Endothelial cell (in vitro differentiated cells): Measurements from ENCODE around the gene NDUFA9. TPM values are rescaled to one million over a fixed set of nuclear protein-coding genes. Genes with fewer than 3 reads are reported as not detected.

Experiments used
- DNase-seq: peaks from one replicate; pipeline ENCODE4 v3.0.0; 2021; ENCODE audit warnings: low spot score
- H3K27ac Mint-ChIP-seq: one replicate; pipeline ENCODE4 v1.8.0; 2021; ENCODE audit warnings: mixed read lengths, inconsistent platforms; ENCODE audit not compliant: unreplicated experiment
- H3K27me3 Mint-ChIP-seq: one replicate; pipeline ENCODE4 v1.8.0; 2021; ENCODE audit warnings: mild to moderate bottlenecking, moderate library complexity, mixed read lengths, inconsistent platforms; ENCODE audit not compliant: unreplicated experiment
- H3K36me3 Mint-ChIP-seq: one replicate; pipeline ENCODE4 v1.8.0; 2021; ENCODE audit warnings: mild to moderate bottlenecking, low read depth, mixed read lengths, inconsistent platforms; ENCODE audit not compliant: unreplicated experiment
- H3K4me1 Mint-ChIP-seq: one replicate; pipeline ENCODE4 v1.8.0; 2021; ENCODE audit warnings: mild to moderate bottlenecking, mixed read lengths, inconsistent platforms; ENCODE audit not compliant: unreplicated experiment
- H3K4me3 Mint-ChIP-seq: one replicate; pipeline ENCODE4 v1.8.0; 2021; ENCODE audit warnings: mild to moderate bottlenecking, mixed read lengths, inconsistent platforms; ENCODE audit not compliant: unreplicated experiment
- H3K9me3 Mint-ChIP-seq: one replicate; pipeline ENCODE4 v1.8.0; 2021; ENCODE audit warnings: mixed read lengths, inconsistent platforms; ENCODE audit not compliant: unreplicated experiment
- CTCF ChIP-seq: fragments of 200-600 bp; sonication (generic); IDR thresholded peaks from one replicate; pipeline ENCODE4 v1.5.0; 2021; ENCODE audit warnings: antibody characterized with exemption; ENCODE audit not compliant: unreplicated experiment
- total RNA-seq: library from RNA; stranded (reverse); fragmentation: NEBNext Ultra II Directional; extraction: Animal tissue kit (Norgen Biotek cat#: 25700); gene quantifications from one replicate; pipeline ENCODE4 v1.2.1, GENCODE V29; 2021; ENCODE audit not compliant: unreplicated experiment

NDUFA9 gene
- total RNA-seq, 1 donor from 2014 or later = 96.7 TPM

- Mint-ChIP-seq H3K27ac (no peak overlapping the region), H3K27me3 (peaks cover 1% of the 10 kb centered on the region), H3K36me3 (peaks cover 43% of the 10 kb centered on the region), H3K9me3 (no peaks in the 10 kb centered on the region), H3K4me1 (peaks cover 6% of the 10 kb centered on the region), H3K4me3 (no peak overlapping the region)
- TF ChIP-seq CTCF = no peak
- DNase-seq = no peak
These were observed 41.9 kb upstream of the NDUFA9 start for GRCh38 chr12:4607056-4607455.

GRCh38 chr12:4609071-4609470 is 39.8 kb upstream of the NDUFA9 start:
- Mint-ChIP-seq H3K27me3 (peaks cover 1% of the 10 kb centered on the region), H3K4me1 (peaks cover 6% of the 10 kb centered on the region), H3K27ac (no peak overlapping the region), H3K4me3 (no peak overlapping the region), H3K36me3 (peaks cover 58% of the 10 kb centered on the region), H3K9me3 (no peaks in the 10 kb centered on the region)
- TF ChIP-seq CTCF = no peak
- no peak for DNase-seq

- H3K36me3 Mint-ChIP-seq = peaks cover 57% of the 10 kb centered on the region
- TF ChIP-seq CTCF = no peak
- H3K9me3 Mint-ChIP-seq = no peaks in the 10 kb centered on the region
- peaks cover 1% of the 10 kb centered on the region for H3K27me3 Mint-ChIP-seq
- no peak overlapping the region for H3K4me3 Mint-ChIP-seq
- H3K4me1 Mint-ChIP-seq = no peaks in the 10 kb centered on the region
- no peak for DNase-seq
- H3K27ac Mint-ChIP-seq = no peak overlapping the region
These were observed 38.4 kb upstream of the NDUFA9 start for GRCh38 chr12:4610481-4610880.

GRCh38 chr12:4615667-4616066 is 33.2 kb upstream of the NDUFA9 start:
- DNase-seq = no peak
- TF ChIP-seq CTCF = no peak
- peaks cover 28% of the 10 kb centered on the region for H3K36me3 Mint-ChIP-seq
- H3K27me3 Mint-ChIP-seq = peaks cover 2% of the 10 kb centered on the region
- no peak overlapping the region for H3K27ac Mint-ChIP-seq
- no peak overlapping the region for H3K4me3 Mint-ChIP-seq
- H3K9me3 Mint-ChIP-seq = no peaks in the 10 kb centered on the region
- H3K4me1 Mint-ChIP-seq = no peaks in the 10 kb centered on the region

GRCh38 chr12:4621511-4621910 is 27.4 kb upstream of the NDUFA9 start:
- no peaks in the 10 kb centered on the region for H3K4me1 Mint-ChIP-seq
- peaks cover 4% of the 10 kb centered on the region for H3K36me3 Mint-ChIP-seq
- H3K27me3 Mint-ChIP-seq = peaks cover 2% of the 10 kb centered on the region
- no peak overlapping the region for H3K4me3 Mint-ChIP-seq
- DNase-seq = no peak
- no peak overlapping the region for H3K27ac Mint-ChIP-seq
- no peaks in the 10 kb centered on the region for H3K9me3 Mint-ChIP-seq
- no peak for TF ChIP-seq CTCF
